Lower leg skin (tissue), 4 donors: ENCODE measurements around the gene FPR1. TPM values are rescaled to one million over a fixed set of nuclear protein-coding genes. Genes with fewer than 3 reads are reported as not detected.

Experiments
- DNase-seq, 2 donors: peaks; one replicate each; pipeline ENCODE4 v3.0.0-alpha.2; 2019; ENCODE audit warnings: low spot score in 2 of 2
- H3K4me3 ChIP-seq: fragments of 200-600 bp; sonication (generic); 2 replicates; pipeline ENCODE4 v1.5.1; 2017; ENCODE audit warnings: mild to moderate bottlenecking, low read depth; ENCODE audit not compliant: poor library complexity, severe bottlenecking
- CTCF ChIP-seq, 3 donors: fragments of 450-650 bp; IDR thresholded peaks; one replicate each; pipeline ENCODE4 v1.5.1; 2016; ENCODE audit warnings: antibody characterized with exemption in 3 of 3, mild to moderate bottlenecking in 3 of 3, moderate library complexity in 2 of 3
- POLR2A ChIP-seq, 2 donors: fragments of 450-650 bp; IDR thresholded peaks; one replicate each; pipeline ENCODE4 v1.6.1; 2016 to 2017; ENCODE audit warnings: antibody characterized with exemption in 2 of 2, mild to moderate bottlenecking in 1 of 2, moderate library complexity in 1 of 2
- WGBS, 2 donors: methylation state at CpG; one replicate each; pipeline ENCODE4 v1.1.5; 2018; 5-methylcytosine and 5-hydroxymethylcytosine counted together
- intact Hi-C: fragments of 100-400 bp; cut with DNase I; formaldehyde crosslinking; loops from one replicate; pipeline ENCODE4 v1.15.0; 2023; ENCODE audit warnings: low total_unique reads
- total RNA-seq, 4 donors: library from RNA; depleted of rRNA; stranded (reverse); fragments of >200 nt; gene quantifications; one replicate each; pipeline ENCODE4 v1.1.0, GENCODE V29; 2016

Gene FPR1
- total RNA-seq, 4 donors from 2014 or later, result 1.7 to 7.6 (median 4.1) TPM

GRCh38 chr19:51719251-51719988 is 32.3 kb downstream of the FPR1 start:
- no peak for DNase-seq
- 41 to 63% methylated on average over 56 to 77 of the region's 83 CpGs for WGBS, 2 donors
- intact Hi-C loops, result loop anchor here (2.0 kb wide), 1 partner anchor 29 kb away; no protein-coding TSS in a partner anchor
- H3K4me3 ChIP-seq, result no peak overlapping the region
- TF ChIP-seq CTCF (IDR thresholded peaks at IDR 0.05) (no peak), POLR2A (IDR thresholded peaks at IDR 0.05) (no peak)

GRCh38 chr19:51716925-51717324 is 34.8 kb downstream of the FPR1 start:
- 86 to 92% methylated on average over 7 to 11 of the region's 11 CpGs for WGBS, 2 donors
- intact Hi-C loops, result no loop called here
- no peak overlapping the region for H3K4me3 ChIP-seq
- DNase-seq, result no peak
- no peak for TF ChIP-seq CTCF (IDR thresholded peaks at IDR 0.05)
- TF ChIP-seq POLR2A (IDR thresholded peaks at IDR 0.05), result no peak

- intact Hi-C loops, result no loop called here
- WGBS, 2 donors, result 85 to 92% methylated on average over 3 of the region's 3 CpGs
- no peak for DNase-seq
- H3K4me3 ChIP-seq, result no peak overlapping the region
- no peak for TF ChIP-seq POLR2A (IDR thresholded peaks at IDR 0.05)
- no peak for TF ChIP-seq CTCF (IDR thresholded peaks at IDR 0.05)
Observed at GRCh38 chr19:51715850-51716249, 35.8 kb downstream of the FPR1 start.

GRCh38 chr19:51714848-51715247 is 36.8 kb downstream of the FPR1 start:
- 57 to 61% methylated on average over 3 of the region's 3 CpGs for WGBS, 2 donors
- no peak overlapping the region for H3K4me3 ChIP-seq
- no peak for TF ChIP-seq POLR2A (IDR thresholded peaks at IDR 0.05)
- TF ChIP-seq CTCF (IDR thresholded peaks at IDR 0.05), result no peak
- intact Hi-C loops, result no loop called here
- no peak for DNase-seq

- no peak for DNase-seq
- intact Hi-C loops, result no loop called here
- 91 to 92% methylated on average over 62 to 67 of the region's 74 CpGs for WGBS, 2 donors
- no peak for TF ChIP-seq CTCF (IDR thresholded peaks at IDR 0.05)
- no peak for TF ChIP-seq POLR2A (IDR thresholded peaks at IDR 0.05)
- no peak overlapping the region for H3K4me3 ChIP-seq
Observed at GRCh38 chr19:51713319-51714285, 38.1 kb downstream of the FPR1 start.
